Superior temporal gyrus (tissue), 1 donor: ENCODE data around the gene ACE.

ENCODE experiments used
- DNase-seq: peaks from one replicate; pipeline ENCODE4 v3.0.0-alpha.2; 2016; ENCODE audit errors: extremely low spot score

The ACE gene

DNA sequence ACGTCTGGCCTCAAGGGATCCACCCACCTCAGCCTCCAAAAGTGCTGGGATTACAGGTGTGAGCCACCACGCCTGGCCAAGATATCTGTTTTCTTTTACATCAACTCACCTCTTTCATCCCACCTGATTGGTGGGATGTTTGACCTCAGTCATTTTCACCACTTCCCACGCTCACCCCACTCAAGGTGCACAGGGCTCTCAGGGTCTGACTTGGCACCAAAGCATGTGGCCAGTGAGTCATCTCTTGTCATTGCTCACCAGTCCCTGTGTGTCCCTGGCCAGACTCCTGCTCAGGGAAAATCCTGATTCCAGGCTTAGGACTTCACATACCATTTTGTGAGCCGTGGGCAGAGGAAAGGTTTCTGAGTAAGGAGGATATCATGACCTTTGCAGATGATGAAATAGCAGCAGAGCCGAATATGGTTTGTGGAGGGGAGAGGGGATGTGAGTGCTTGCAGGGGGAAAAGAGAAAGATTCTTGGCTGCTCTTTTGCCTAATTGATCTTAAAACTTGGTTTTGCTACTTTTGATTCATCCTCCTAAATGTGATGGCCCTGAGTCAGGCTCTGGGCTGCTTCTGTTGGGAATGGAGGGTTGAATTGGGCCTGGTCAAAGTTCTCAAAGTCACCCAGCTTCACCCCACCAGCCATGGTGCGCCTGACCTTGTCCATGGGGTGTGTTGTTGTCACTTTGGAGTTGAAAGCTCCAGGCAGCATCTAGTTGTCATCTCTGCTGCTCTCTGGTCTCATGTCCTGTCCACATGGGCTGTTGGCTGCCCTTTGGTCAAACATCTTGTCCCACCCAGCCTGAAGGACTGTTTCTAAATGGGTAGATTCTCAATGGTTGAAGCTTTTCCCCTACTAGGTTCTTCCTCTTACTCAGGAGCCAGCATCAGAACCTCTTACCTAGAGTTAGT, 40.3 kb downstream of the ACE start:
- DNase-seq = no peak

- no peak for DNase-seq
Measured at GRCh38 chr17:63517825-63518534, 41.1 kb downstream of the ACE start.

- DNase-seq = no peak
Measured at GRCh38 chr17:63519116-63519881, 42.4 kb downstream of the ACE start.

GRCh38 chr17:63519972-63520882, 43.4 kb downstream of the ACE start:
- no peak for DNase-seq

- no peak for DNase-seq
Measured at GRCh38 chr17:63523253-63523855, 46.5 kb downstream of the ACE start, which contains the start of gene KCNH6. Gene KCNH6 (plus strand): TSS chr17:63523358. CDS start chr17:63523414, 56 bp downstream.

DNA sequence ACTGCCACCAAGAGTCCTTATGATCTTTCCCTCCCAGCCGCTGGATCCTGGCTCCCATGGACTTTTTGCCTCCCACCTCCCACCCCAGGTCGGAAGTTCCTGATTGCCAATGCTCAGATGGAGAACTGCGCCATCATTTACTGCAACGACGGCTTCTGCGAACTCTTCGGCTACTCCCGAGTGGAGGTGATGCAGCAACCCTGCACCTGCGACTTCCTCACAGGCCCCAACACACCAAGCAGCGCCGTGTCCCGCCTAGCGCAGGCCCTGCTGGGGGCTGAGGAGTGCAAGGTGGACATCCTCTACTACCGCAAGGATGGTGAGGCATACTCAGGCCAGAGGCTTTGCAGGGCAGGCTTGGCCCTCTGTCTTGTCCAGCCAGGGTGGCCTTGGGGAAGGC, 47.2 kb downstream of the ACE start:
- DNase-seq = no peak

DNA sequence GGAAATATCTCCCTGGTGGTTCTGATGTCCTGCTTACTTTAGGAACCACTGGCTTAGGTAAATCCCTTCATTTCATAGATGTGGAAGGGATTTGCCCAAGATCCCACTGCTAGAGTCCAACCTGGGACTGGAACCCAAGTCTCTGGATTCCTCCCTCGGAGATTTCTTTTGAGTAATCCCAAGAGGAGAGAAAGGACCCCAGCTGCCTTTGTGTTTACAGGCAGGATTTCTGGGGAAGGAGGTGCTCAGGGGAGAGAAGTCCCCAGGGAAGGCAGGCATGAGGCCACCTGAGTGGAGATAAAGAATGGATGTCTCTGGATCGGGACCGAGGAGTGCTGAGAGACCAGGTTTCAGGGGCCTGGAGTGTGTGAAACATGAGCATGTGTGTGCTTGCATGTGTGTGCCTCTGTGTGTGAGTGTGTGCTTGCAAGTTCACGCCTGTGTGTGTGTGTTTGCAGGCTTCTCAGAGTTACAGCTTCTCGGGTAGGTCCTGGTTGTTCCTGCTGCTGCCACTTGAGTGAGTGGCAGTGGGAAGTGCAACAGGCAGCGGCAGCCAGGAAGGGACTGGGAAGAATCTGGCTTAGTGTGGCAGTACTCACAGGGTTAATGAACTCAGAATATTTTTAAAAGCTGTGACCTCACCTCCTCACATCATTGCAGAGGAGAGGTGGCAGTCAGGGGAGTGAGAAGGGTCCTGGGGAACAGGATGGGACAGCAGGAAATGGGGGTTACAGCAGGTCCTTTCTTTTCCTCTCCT, 48.5 kb downstream of the ACE start:
- no peak for DNase-seq

DNA sequence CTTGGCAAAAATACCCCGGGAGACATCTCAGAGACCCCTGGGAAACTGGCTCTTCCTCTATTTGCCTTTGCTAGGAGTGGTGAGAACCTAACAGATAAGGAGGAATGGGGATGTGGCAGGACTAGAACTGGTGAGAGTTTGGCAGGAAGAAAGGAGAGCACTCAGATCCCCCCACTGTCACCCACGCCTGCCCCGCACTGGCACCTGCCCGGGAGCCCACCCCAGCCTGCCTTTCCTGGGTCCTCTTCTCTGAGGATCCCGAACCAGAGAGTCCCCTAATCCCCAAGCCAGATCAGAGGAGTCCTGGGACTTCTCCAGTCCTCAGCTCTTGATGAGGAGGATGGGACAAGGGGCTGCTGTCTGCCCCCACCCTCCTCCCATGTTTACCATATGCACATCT, 50.0 kb downstream of the ACE start:
- DNase-seq = no peak

DNA sequence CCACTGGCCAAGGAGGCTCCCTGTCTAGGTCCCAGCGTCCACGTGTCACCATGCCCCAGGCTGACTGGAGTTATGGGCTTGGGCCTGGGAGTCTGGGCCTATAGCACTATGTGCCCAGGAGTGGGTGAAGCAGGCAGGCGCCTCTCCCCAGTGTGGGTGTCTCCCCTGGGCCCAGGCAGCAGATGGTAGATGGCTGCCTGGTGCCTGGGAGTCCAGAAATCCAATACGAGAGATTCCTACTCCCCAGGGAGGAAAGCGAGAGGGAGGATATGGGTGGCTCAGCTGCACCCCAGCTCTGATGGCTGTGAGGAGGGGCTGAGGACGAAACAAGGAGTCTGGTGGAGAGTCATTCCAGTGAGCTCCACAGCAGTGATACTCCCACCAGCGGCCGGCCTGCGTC, 51.3 kb downstream of the ACE start:
- no peak for DNase-seq

DNA sequence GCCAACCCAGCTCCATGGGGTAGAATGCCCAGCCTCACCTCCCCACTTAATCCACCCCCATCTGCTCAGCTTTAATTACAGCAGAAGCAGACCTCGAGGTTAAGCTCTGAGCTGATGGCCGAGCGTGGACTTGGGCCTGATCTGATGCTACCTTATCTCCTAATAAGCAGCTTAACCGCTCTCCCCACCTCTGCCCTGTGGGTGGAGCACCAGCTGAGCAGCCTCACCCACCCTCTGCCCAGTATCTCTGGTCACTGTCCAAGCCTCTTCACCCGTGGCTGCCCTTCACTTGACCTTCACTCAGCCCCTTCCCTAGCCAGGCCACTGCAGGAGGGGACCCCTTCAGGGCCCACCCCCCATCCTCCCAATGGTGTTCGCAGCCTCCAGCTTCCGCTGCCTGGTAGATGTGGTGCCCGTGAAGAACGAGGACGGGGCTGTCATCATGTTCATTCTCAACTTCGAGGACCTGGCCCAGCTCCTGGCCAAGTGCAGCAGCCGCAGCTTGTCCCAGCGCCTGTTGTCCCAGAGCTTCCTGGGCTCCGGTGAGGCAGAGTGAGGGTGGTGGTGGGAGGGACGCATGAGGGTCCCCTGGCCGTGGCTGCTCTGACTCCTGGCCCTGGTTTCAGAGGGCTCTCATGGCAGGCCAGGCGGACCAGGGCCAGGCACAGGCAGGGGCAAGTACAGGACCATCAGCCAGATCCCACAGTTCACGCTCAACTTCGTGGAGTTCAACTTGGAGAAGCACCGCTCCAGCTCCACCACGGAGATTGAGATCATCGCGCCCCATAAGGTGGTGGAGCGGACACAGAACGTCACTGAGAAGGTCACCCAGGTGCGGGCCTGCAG, 53.1 kb downstream of the ACE start:
- no peak for DNase-seq

DNA sequence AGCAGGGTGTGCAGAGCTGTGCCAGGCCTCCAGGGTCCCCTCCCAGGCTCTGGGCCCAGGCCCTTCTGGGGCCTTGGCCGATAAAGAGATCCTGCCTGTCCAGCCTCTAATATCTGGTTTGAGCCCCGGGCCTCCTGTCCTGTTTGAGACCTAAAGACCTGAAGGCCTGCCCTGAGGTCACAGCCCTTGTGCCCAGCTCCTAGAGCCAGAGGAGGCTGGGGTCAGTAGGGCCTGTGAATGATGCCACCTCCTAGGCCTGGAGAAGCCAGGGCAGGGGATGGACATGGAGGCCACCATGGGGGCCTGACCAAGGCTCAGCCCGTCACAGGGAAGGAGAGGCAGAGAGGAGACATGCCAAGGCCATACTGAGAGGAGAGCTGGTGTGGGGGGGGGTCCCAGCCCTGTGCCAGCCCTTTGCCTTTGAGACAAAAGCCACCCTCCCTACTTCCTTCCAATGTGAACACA, 53.7 kb downstream of the ACE start:
- DNase-seq = no peak

- no peak for DNase-seq
Measured at GRCh38 chr17:63531022-63531965, 54.4 kb downstream of the ACE start.

- no peak for DNase-seq
Measured at GRCh38 chr17:63533433-63534077, 56.7 kb downstream of the ACE start.

DNA sequence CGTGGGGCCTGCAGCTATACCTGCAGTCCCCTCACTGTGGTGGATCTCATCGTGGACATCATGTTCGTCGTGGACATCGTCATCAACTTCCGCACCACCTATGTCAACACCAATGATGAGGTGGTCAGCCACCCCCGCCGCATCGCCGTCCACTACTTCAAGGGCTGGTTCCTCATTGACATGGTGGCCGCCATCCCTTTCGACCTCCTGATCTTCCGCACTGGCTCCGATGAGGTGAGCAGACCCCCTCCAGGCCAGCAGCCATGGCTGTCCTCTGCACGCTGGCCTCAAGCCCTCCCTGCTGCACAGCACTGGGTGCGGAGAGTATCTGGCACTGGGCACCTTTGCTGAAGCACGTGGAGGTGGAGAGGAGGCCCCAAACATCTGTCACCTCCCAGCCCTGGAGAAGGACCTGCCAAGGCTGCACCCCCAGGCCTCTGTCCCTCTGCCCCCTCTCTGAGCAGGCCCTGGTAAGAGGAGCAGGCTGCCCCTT, 57.3 kb downstream of the ACE start:
- no peak for DNase-seq

DNA sequence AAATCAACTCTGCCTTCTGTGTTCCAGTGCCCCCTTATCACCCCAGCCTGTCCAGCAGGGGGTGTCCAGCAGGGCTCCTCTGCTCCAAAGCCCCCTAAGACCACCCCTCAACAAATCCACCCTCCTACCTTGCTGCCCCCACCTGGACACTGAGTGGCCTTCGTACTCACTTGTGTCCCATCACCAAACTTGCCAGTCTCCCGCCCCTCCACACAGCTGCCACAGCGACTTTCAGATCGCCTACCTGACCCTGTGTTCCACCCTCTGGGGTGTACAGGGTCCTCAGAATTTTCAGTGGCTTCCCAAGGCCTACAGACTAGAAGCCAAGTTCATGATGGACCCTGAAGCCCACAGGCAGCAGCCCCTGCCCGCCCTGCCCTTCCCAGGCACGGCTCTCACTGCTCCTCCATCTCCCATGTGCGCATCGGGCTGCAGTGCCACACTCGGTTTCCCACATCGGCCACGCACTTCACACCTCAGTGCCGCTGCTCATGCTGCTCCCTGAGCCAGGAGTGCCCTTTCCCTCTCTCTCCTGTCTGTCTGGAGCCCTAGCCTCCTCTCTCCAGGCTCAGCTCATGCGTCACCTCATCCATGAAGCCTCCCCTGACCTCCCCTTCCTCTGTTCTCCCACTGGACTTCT, 58.1 kb downstream of the ACE start:
- no peak for DNase-seq

- no peak for DNase-seq
Measured at GRCh38 chr17:63535640-63536039, 58.8 kb downstream of the ACE start.

- no peak for DNase-seq
Measured at GRCh38 chr17:63537001-63537400, 60.1 kb downstream of the ACE start.
